KMS-11 (cell line): ENCODE measurements around the gene ACP7.

Source experiments
- H2AFZ ChIP-seq: fragments of 200-600 bp; sonication (generic); 2 replicates; pipeline ENCODE4 v1.6.1; 2016; ENCODE audit warnings: antibody characterized with exemption, mixed run types, low read depth
- H3K27ac ChIP-seq: fragments of 200-600 bp; sonication (generic); 2 replicates; pipeline ENCODE4 v1.6.1; 2016; ENCODE audit warnings: mild to moderate bottlenecking, mixed run types
- H3K27me3 ChIP-seq: fragments of 200-600 bp; sonication (generic); 2 replicates; pipeline ENCODE4 v1.6.1; 2017; ENCODE audit warnings: mild to moderate bottlenecking, low read depth, mixed run types, moderate library complexity; ENCODE audit not compliant: insufficient read depth
- H3K36me3 ChIP-seq: fragments of 200-600 bp; sonication (generic); 2 replicates; pipeline ENCODE4 v1.6.1; 2017; ENCODE audit warnings: mild to moderate bottlenecking, mixed run types; ENCODE audit not compliant: insufficient read depth
- H3K4me1 ChIP-seq: fragments of 200-600 bp; sonication (generic); 2 replicates; pipeline ENCODE4 v1.6.1; 2016; ENCODE audit warnings: mild to moderate bottlenecking, low read depth, mixed run types; ENCODE audit not compliant: poor library complexity, severe bottlenecking
- H3K4me2 ChIP-seq: fragments of 200-600 bp; sonication (generic); 2 replicates; pipeline ENCODE4 v1.7.0; 2016; ENCODE audit warnings: mild to moderate bottlenecking, mixed run types
- H3K4me3 ChIP-seq: fragments of 200-600 bp; sonication (generic); IDR thresholded peaks from 2 replicates; pipeline ENCODE4 v1.6.1; 2017; ENCODE audit warnings: low read depth, low read length, mixed read lengths; ENCODE audit not compliant: insufficient read depth
- H3K79me2 ChIP-seq: fragments of 200-600 bp; sonication (generic); 2 replicates; pipeline ENCODE4 v1.6.1; 2016; ENCODE audit warnings: low read depth, mixed run types; ENCODE audit not compliant: insufficient read depth
- H3K9ac ChIP-seq: fragments of 200-600 bp; sonication (generic); 2 replicates; pipeline ENCODE4 v1.6.1; 2016; ENCODE audit warnings: mild to moderate bottlenecking, mixed run types
- H4K20me1 ChIP-seq: fragments of 200-600 bp; sonication (generic); 2 replicates; pipeline ENCODE4 v1.6.1; 2016; ENCODE audit warnings: mild to moderate bottlenecking, mixed run types; ENCODE audit not compliant: insufficient read depth
- CTCF ChIP-seq: fragments of 200-600 bp; sonication (generic); conservative IDR thresholded peaks from 2 replicates; pipeline ENCODE4 v1.6.1; 2017; ENCODE audit warnings: low read depth, mild to moderate bottlenecking, antibody characterized with exemption, low read length, moderate library complexity, mixed read lengths

Gene ACP7

GRCh38 chr19:39150235-39150634 is 66.1 kb downstream of the ACP7 start:
- no peaks in the 10 kb centered on the region for H3K36me3 ChIP-seq
- no peaks in the 10 kb centered on the region for H4K20me1 ChIP-seq
- H2AFZ ChIP-seq = no peak overlapping the region
- no peak overlapping the region for H3K27ac ChIP-seq
- no peak overlapping the region for H3K4me2 ChIP-seq
- H3K27me3 ChIP-seq = no peaks in the 10 kb centered on the region
- no peak overlapping the region for H3K9ac ChIP-seq
- no peaks in the 10 kb centered on the region for H3K4me1 ChIP-seq
- no peak for TF ChIP-seq CTCF
- peaks cover 8% of the 10 kb centered on the region; the same call in 1 of the 2 replicates for H3K79me2 ChIP-seq
- no peak overlapping the region for H3K4me3 ChIP-seq

- H3K79me2 ChIP-seq = peaks cover 8% of the 10 kb centered on the region; the same call in 1 of the 2 replicates
Measured at GRCh38 chr19:39150807-39151600, 66.8 kb downstream of the ACP7 start.

GRCh38 chr19:39152066-39152465 is 67.9 kb downstream of the ACP7 start:
- no peak overlapping the region for H3K9ac ChIP-seq
- no peaks in the 10 kb centered on the region for H3K27me3 ChIP-seq
- TF ChIP-seq CTCF = no peak
- H3K36me3 ChIP-seq = no peaks in the 10 kb centered on the region
- no peak overlapping the region for H2AFZ ChIP-seq
- H3K4me3 ChIP-seq = no peak overlapping the region
- no peaks in the 10 kb centered on the region for H3K4me1 ChIP-seq
- no peaks in the 10 kb centered on the region for H4K20me1 ChIP-seq
- peaks cover 12% of the 10 kb centered on the region; the same call in 1 of the 2 replicates for H3K79me2 ChIP-seq
- H3K4me2 ChIP-seq = no peak overlapping the region
- no peak overlapping the region for H3K27ac ChIP-seq

More at GRCh38 chr19:39150807-39151600, 66.8 kb downstream of the ACP7 start:
- Histone ChIP-seq H2AFZ (no peak overlapping the region), H4K20me1 (no peaks in the 10 kb centered on the region), H3K27me3 (no peaks in the 10 kb centered on the region), H3K4me2 (no peak overlapping the region), H3K9ac (no peak overlapping the region), H3K4me3 (no peak overlapping the region), H3K27ac (no peak overlapping the region), H3K36me3 (no peaks in the 10 kb centered on the region), H3K4me1 (no peaks in the 10 kb centered on the region)
- TF ChIP-seq CTCF = no peak

GRCh38 chr19:39154100-39154628 is 70.0 kb downstream of the ACP7 start:
- H3K4me3 ChIP-seq = no peak overlapping the region
- H3K27me3 ChIP-seq = no peaks in the 10 kb centered on the region
- TF ChIP-seq CTCF = no peak
- no peak overlapping the region for H3K9ac ChIP-seq
- H3K79me2 ChIP-seq = 0 out of 2 replicates have a peak, but pooled peaks cover 7% of the 10 kb centered on the region
- no peak overlapping the region for H3K27ac ChIP-seq
- H3K36me3 ChIP-seq = no peaks in the 10 kb centered on the region
- no peaks in the 10 kb centered on the region for H3K4me1 ChIP-seq
- H4K20me1 ChIP-seq = no peaks in the 10 kb centered on the region
- H2AFZ ChIP-seq = no peak overlapping the region
- H3K4me2 ChIP-seq = no peak overlapping the region
